Stimulated activated CD4-positive, alpha-beta T cell treated with anti-CD3 and anti-CD28 coated beads, TNF-alpha, amount 100 ng/mL, for 4 hours (primary cell): ENCODE data around the gene FGD2.

Experiments
- DNase-seq, 3 experiments: peaks; one replicate each; pipeline ENCODE4 v3.0.0-alpha.2; 2020; ENCODE audit warnings: low read depth in 3 of 3

FGD2 gene

GRCh38 chr6:36970892-36971842 lies 34.3 kb upstream of the FGD2 start:
- DNase-seq = no peak

- DNase-seq = no peak
Measured at GRCh38 chr6:36971921-36972673, 33.4 kb upstream of the FGD2 start.

GRCh38 chr6:36973190-36973589 lies 32.3 kb upstream of the FGD2 start:
- DNase-seq = no peak

- no peak for DNase-seq
Measured at GRCh38 chr6:36973647-36974046, 31.8 kb upstream of the FGD2 start.

GRCh38 chr6:36975231-36976006 lies 30.0 kb upstream of the FGD2 start:
- no peak for DNase-seq

- DNase-seq = no peak
Measured at GRCh38 chr6:36976007-36976264, 29.5 kb upstream of the FGD2 start.

- no peak for DNase-seq
Measured at GRCh38 chr6:36976509-36976908, 28.9 kb upstream of the FGD2 start.

GRCh38 chr6:36976931-36977330 lies 28.5 kb upstream of the FGD2 start:
- no peak for DNase-seq

GRCh38 chr6:36977470-36977941 lies 27.9 kb upstream of the FGD2 start:
- DNase-seq = no peak

- no peak for DNase-seq
Measured at GRCh38 chr6:36978421-36979346, 26.8 kb upstream of the FGD2 start.

GRCh38 chr6:36979347-36979742 lies 26.1 kb upstream of the FGD2 start:
- DNase-seq = no peak

GRCh38 chr6:36980129-36980528 lies 25.3 kb upstream of the FGD2 start:
- no peak for DNase-seq

GRCh38 chr6:36980876-36981619 lies 24.4 kb upstream of the FGD2 start:
- DNase-seq = no peak

- DNase-seq = no peak
Measured at GRCh38 chr6:36983538-36983937, 21.9 kb upstream of the FGD2 start.

- peak in 2 of 3 experiments; percentile 28 to 29 for DNase-seq
Measured at GRCh38 chr6:36984581-36985416, 20.7 kb upstream of the FGD2 start.

- no peak for DNase-seq
Measured at GRCh38 chr6:36985417-36985807, 20.0 kb upstream of the FGD2 start.

GRCh38 chr6:36985808-36986703 lies 19.4 kb upstream of the FGD2 start, which contains the start of gene MTCH1:
Gene MTCH1, minus strand, starts transcription at chr6:36986196. Its CDS starts 23 bp downstream, at chr6:36986173.
- DNase-seq = peak; percentile 75 to 80 (median 79)

GRCh38 chr6:36986704-36987047 lies 18.8 kb upstream of the FGD2 start:
- no peak for DNase-seq
